Activated CD8-positive, alpha-beta memory T cell treated with anti-CD3 and anti-CD28 coated beads, Interleukin-2, amount 50 U/mL, for 4 hours (primary cell): ENCODE results near the gene DNAJC17.

Experiments
- DNase-seq: peaks from one replicate; pipeline ENCODE4 v3.0.0-alpha.2; 2020

Gene DNAJC17

GRCh38 chr15:40828447-40829036 is 21.3 kb upstream of the DNAJC17 start, which contains the start of gene PPP1R14D:
Gene PPP1R14D, minus strand, starts transcription at chr15:40828708. Its CDS starts 67 bp downstream, at chr15:40828641.
- no peak for DNase-seq

- DNase-seq: no peak
Observed at GRCh38 chr15:40826423-40827075, 19.3 kb upstream of the DNAJC17 start.

DNA sequence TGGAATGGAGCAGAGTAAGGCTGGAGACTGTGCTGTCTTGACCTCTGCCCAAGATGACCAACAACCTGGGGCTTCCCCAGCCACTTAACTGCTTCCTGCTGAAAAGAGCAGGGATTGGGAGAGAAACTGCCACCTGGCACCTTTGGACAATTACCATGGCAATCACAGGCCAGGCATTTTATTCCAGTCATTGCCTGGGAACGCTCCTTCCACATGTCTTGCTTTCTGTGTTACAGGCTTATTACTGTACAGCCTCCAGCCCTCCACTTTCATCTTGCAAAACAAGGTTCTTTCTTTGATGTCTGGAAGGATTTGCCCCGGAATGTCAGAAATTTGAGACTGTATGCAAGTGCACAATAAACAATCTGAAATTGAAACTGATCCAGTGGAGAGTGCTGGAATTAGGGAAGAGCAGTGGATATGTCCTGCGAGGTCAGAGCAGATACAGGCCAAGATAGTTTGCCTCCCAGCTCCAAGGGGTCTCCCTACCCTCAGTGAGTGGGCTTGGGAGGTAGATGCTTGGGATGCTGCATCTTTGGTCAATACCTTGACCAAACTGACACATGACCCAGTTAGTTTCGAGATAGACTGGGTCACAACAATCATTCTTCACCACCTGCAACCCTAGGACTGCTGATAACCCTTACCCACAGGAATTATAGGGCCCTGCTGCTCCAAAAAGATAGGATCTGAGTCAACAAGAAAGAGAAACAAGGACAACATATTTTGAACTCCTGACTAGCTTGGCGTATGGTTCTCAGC is 18.6 kb upstream of the DNAJC17 start:
- no peak for DNase-seq

- DNase-seq: no peak
Observed at GRCh38 chr15:40823572-40824343, 16.5 kb upstream of the DNAJC17 start.

DNA sequence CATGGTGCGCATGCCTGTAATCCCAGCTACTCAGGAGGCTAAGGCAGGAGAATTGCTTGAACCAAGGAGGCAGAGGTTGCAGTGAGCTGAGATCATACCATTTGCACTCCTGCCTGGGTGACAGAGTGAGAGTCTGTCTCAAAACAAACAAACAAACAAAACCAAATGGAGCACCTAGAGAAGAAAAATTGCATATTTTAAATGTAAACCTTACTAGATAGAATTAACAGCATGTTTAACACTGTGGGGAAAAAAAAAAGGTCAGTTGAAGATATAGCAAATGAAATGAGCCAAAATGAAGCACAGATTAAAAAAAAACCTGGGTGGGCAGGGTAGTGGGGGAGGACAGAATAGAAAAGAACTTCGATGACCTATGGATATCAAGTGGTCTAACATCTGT is 13.9 kb upstream of the DNAJC17 start:
- DNase-seq: no peak

DNA sequence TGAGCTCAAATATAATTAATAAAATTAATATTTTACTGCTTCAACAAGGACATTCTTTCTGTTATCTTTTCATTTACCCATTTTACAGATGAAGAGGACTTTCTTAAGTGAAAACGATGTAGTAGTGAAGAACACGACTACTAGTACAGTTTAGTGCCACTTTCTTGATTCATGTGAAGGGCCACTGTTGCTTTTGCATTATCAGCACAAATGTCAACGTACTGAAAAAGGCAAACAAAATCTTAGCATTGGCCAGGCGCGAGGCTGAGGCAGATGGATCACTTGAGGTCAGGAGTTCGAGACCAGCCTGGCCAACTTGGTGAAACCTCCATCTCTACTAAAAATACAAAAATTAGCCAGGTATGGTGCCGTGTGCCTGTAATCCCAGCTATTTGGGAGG is 11.8 kb upstream of the DNAJC17 start:
- no peak for DNase-seq

GRCh38 chr15:40815042-40815698 is 7.9 kb upstream of the DNAJC17 start:
- DNase-seq: no peak

DNA sequence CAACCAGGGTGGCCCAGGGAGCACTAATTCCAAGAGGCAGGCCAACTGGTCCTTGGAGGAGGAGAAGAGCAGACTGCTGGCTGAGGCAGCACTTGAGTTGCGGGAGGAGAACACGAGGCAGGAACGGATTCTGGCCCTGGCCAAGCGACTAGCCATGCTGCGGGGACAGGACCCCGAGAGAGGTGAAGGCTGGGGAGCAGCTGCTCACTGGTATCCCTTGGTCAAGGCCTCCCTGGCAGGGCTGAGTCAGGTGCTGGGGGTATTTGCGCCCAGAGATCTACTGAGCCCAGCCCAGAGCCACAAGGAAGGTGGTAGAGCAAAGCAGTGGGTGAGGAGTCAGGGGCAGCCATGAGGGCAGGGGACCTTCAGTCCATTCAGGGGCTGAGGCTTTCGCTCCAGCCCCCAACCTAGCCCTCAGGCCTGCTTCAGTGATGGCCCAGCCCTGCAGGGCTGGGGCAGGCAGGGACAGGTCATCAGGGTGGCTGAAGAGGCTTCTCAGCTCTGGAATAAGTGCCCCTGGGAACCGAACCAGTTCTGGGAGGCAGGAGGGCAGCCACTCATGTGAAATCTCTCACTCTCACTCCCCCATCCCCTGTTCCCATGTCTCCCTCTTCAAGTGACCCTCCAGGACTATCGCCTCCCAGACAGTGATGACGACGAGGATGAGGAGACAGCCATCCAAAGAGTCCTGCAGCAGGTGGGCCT is 5.6 kb upstream of the DNAJC17 start:
- DNase-seq: no peak

- no peak for DNase-seq
Observed at GRCh38 chr15:40808861-40809450, 1.7 kb upstream of the DNAJC17 start.

DNA sequence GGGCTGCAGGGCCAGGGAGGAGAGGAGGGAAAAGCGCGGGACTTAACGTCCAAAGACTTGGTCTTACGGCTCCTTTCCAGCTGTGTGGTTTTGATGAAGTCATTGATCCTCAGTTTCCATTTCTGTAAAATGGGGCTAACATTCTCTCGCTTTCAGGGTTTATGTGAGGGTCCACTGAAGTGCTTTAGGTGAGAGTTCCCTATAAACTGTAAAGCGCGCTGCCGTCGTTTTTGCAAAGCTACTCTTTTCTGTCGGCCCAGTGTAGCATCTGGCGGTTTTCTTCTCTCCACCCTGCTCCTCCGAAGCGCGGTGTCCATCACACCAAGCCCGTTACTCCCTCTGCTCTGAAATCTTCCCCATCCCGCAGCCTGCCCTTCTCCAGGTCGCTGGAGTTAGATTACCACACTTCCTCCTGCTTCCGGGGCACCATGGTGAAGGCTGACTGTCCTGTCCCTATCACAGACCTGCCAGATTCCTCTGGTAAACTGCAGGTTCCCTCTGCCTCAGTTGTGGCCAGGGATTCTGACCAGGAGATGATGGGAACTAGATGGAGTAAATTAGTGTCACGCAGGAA is 702 bp upstream of the DNAJC17 start:
- DNase-seq: no peak

DNA sequence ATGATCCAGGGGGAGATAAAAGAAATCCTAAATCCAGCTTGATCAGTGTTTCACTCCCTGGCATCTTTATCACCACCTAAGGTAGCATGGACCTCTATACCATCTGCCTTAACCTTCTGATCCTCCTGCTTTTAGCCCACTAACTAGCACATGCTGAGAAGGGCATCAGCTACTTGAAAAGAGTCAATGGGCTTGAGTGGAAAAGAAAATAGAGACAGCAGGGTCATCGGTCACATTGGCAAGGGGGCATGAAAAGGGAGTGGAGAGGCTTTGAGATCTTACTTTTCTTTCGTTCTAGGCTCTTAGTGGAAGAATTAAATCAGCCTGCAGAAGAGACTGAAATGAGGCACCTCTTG is 623 bp downstream of the DNAJC17 start:
- no peak for DNase-seq

DNA sequence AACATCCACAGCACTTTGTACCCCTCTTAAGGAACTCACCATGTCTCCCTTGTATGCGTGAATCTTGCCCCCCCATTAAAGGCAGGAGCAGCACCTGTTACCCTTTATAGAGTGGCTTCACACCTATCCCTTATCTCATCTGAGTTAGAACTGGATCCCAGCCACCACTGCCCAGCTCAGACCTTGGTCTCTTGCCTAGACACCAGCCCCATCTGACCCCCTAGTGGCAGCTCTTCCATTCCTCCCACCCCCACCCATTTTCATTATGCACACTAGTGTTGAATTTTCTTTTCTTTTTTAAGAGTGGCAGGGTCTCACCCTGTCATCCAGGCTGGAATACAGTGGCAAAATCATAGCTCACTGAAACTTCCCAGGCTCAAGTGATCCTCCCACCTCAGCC is 3.6 kb downstream of the DNAJC17 start:
- DNase-seq: no peak

DNA sequence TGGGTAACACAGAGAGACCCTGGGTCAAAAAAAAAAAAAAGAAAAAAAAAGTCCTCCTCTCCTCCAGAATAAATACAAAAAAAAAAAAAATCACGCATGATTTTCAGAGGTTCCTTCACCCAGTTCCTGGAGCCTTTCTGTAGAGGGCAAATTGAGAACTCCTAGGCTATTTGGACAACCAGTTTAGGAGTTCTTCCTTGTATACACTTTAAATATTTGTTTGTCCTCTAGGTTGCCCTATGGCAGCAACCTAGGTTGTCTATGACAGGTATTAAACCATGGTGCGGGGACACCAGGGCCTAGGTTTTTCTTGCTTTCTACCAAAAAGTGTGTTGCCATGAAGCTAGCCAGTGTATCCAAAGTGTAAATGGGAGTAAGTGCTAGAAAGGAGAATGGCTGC is 4.2 kb downstream of the DNAJC17 start:
- DNase-seq: no peak

- no peak for DNase-seq
Observed at GRCh38 chr15:40799523-40799922, 7.8 kb downstream of the DNAJC17 start.

GRCh38 chr15:40796512-40796911 is 10.8 kb downstream of the DNAJC17 start:
- no peak for DNase-seq

- no peak for DNase-seq
Observed at GRCh38 chr15:40796041-40796440, 11.2 kb downstream of the DNAJC17 start.

GRCh38 chr15:40793216-40793989 is 13.9 kb downstream of the DNAJC17 start:
- no peak for DNase-seq

GRCh38 chr15:40792394-40792793 is 14.9 kb downstream of the DNAJC17 start:
- DNase-seq: no peak

DNA sequence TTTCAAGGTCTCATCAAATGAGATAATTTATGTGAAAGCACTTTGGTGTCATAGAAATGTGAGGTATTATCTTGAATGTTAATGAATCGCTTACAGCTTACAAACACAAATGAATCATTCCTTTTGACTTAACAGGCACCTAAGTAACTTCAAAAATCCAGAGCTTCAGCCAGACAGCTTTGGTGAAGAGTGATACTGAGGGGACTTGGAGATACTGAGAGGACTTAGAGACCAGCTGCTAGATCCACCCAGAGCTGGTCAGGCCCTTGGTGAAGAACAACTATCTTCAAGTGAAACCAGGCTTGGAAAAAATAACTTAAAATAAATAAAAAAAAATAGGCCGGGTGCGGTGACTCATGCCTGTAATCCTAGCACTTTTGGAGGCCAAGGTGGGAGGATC is 16.6 kb downstream of the DNAJC17 start:
- DNase-seq: no peak

GRCh38 chr15:40789999-40790398 is 17.3 kb downstream of the DNAJC17 start:
- no peak for DNase-seq

- no peak for DNase-seq
Observed at GRCh38 chr15:40789119-40789518, 18.2 kb downstream of the DNAJC17 start.
